Measurements from ENCODE around the gene TSHZ2. TPM values are rescaled to one million over a fixed set of nuclear protein-coding genes. Genes with fewer than 3 reads are reported as not detected.

TSHZ2 gene
- total and polyA plus RNA-seq, 2 of the 4 experiments (the other 2 are of a cell fraction): under 0.01 to 0.02 TPM

DNA sequence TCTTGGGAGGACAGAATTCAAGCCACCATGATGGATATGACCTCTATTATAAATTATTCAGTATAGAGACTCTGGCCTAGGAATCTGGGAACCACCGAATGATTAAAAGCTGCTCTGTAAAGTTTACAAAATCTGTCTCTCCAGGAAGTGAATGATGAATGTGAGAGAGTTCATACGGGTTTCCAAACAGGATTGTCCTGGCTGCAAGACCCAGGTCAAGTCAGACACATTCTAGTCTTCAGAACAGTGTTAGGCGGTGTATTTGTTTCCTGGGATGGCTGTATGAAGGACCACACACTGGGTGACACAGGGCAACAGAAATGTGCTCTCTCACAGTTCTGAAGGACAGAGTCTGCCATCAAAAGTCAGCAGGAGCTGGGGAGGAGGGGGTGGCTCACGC is 399.1 kb downstream of the TSHZ2 start:
- 20% methylated on average over 1 of the region's 4 CpGs; no CpG with 5 or more reads in 1 of the 2 experiments for WGBS, 2 experiments (ENCODE audit: extremely low coverage in 2 of 2, insufficient read length in 1 of 2)
- no peak for DNase-seq
- POLR2A ChIA-PET (ENCODE audit: unreplicated experiment): no interaction called here
- Histone ChIP-seq H3K4me1 (ENCODE audit: control insufficient read depth, insufficient read depth, low read length) (no peaks in the 10 kb centered on the region), H2BK20ac (ENCODE audit: low read depth, low read length) (no peak overlapping the region), H2BK120ac (ENCODE audit: low read depth, low read length) (no peak overlapping the region), H3K27me3 (ENCODE audit: control insufficient read depth, insufficient read depth, low read length) (no peaks in the 10 kb centered on the region), H3K9me3 (ENCODE audit: control insufficient read depth, insufficient read depth, low read length) (no peaks in the 10 kb centered on the region), H3K23ac (ENCODE audit: low read depth, low read length) (no peak overlapping the region), H3K4ac (ENCODE audit: low read depth, low read length) (no peak overlapping the region), H2BK15ac (ENCODE audit: low read depth, low read length) (no peak overlapping the region), H3K18ac (ENCODE audit: low read depth, low read length) (no peak overlapping the region), H3K36me3 (ENCODE audit: control insufficient read depth, insufficient read depth, low read length) (no peaks in the 10 kb centered on the region), H3K56ac (ENCODE audit: extremely low read depth, insufficient read depth, low read length) (no peak overlapping the region), H3K27ac (ENCODE audit: insufficient read depth, low read length) (no peak overlapping the region), H3K9ac (ENCODE audit: low read depth, low read length) (no peak overlapping the region), H4K20me1 (ENCODE audit: insufficient read depth, low read length) (no peaks in the 10 kb centered on the region), H2AK5ac (ENCODE audit: low read depth, low read length) (no peak overlapping the region), H4K91ac (ENCODE audit: insufficient read depth, low read depth, low read length) (no peak overlapping the region), H4K8ac (ENCODE audit: low read depth in 2 of 2, low read length in 2 of 2) (no peak overlapping the region), H3K4me2 (ENCODE audit: low read depth, low read length) (no peak overlapping the region), H4K5ac (ENCODE audit: low read depth, low read length) (no peak overlapping the region), H3K9me1 (ENCODE audit: insufficient read depth, low read length) (no peaks in the 10 kb centered on the region), H3K4me3 (ENCODE audit: insufficient read depth, low read depth, low read length) (no peak overlapping the region), H3K14ac (replicated peaks; ENCODE audit: low read depth, low read length) (no peak overlapping the region), H2AK9ac (replicated peaks; ENCODE audit: low read depth, low read length, poor library complexity) (no peak overlapping the region), H2AFZ (replicated peaks; ENCODE audit: low read length, poor library complexity) (no peak overlapping the region), H3K79me1 (ENCODE audit: low read depth in 1 of 2, low read length in 2 of 2) (no peaks in the 10 kb centered on the region), H2BK5ac (ENCODE audit: low read depth, low read length, poor library complexity, severe bottlenecking) (no peak overlapping the region)
- no peak for ATAC-seq (ENCODE audit: low read depth)
- TF ChIP-seq CEBPB (IDR thresholded peaks at IDR 0.05; ENCODE audit: low read depth, low read length) (no peak), BHLHE40 (IDR thresholded peaks at IDR 0.05; ENCODE audit: low read depth, low read length) (no peak), CHD1 (IDR thresholded peaks at IDR 0.05; ENCODE audit: low read depth, low read length) (no peak), RAD21 (IDR thresholded peaks at IDR 0.05; ENCODE audit: low read length) (no peak), NFE2L2 (IDR thresholded peaks at IDR 0.05; ENCODE audit: low read depth, low read length) (no peak), MAZ (IDR thresholded peaks at IDR 0.05; ENCODE audit: borderline replicate concordance, low read depth, low read length) (no peak), MXI1 (IDR thresholded peaks at IDR 0.05; ENCODE audit: borderline replicate concordance, low read depth, low read length) (no peak), RCOR1 (IDR thresholded peaks at IDR 0.05; ENCODE audit: insufficient replicate concordance, low read length) (no peak), SMC3 (IDR thresholded peaks at IDR 0.05; ENCODE audit: low read depth, low read length) (no peak), FOS (IDR thresholded peaks at IDR 0.05; ENCODE audit: low read depth, low read length) (no peak), POLR2A (IDR thresholded peaks at IDR 0.05; ENCODE audit: low read depth, low read length) (no peak)
- TF ChIP-seq, protein P1, sequence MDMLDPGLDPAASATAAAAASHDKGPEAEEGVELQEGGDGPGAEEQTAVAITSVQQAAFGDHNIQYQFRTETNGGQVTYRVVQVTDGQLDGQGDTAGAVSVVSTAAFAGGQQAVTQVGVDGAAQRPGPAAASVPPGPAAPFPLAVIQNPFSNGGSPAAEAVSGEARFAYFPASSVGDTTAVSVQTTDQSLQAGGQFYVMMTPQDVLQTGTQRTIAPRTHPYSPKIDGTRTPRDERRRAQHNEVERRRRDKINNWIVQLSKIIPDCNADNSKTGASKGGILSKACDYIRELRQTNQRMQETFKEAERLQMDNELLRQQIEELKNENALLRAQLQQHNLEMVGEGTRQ (IDR thresholded peaks at IDR 0.05; ENCODE audit: low read depth, low read length): no peak
- TF ChIP-seq, protein P2, sequence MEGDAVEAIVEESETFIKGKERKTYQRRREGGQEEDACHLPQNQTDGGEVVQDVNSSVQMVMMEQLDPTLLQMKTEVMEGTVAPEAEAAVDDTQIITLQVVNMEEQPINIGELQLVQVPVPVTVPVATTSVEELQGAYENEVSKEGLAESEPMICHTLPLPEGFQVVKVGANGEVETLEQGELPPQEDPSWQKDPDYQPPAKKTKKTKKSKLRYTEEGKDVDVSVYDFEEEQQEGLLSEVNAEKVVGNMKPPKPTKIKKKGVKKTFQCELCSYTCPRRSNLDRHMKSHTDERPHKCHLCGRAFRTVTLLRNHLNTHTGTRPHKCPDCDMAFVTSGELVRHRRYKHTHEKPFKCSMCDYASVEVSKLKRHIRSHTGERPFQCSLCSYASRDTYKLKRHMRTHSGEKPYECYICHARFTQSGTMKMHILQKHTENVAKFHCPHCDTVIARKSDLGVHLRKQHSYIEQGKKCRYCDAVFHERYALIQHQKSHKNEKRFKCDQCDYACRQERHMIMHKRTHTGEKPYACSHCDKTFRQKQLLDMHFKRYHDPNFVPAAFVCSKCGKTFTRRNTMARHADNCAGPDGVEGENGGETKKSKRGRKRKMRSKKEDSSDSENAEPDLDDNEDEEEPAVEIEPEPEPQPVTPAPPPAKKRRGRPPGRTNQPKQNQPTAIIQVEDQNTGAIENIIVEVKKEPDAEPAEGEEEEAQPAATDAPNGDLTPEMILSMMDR (conservative IDR thresholded peaks at IDR 0.05; ENCODE audit: low read depth, low read length): no peak
- CTCF ChIA-PET: no interaction called here
- no TSS peak for BruUV-seq (replicated peaks)
- intact Hi-C loops (cut with micrococcal nuclease) (no loop called here), dilution Hi-C loops (cut with HindIII; ENCODE audit: low sequenced_read_pairs, unreplicated experiment) (no loop called here), in situ Hi-C loops (cut with MboI; ENCODE audit: low sequenced_read_pairs) (no loop called here)

Data from IMR-90 (cell line).